HG03432 (cell line): ENCODE data around the gene KAT14.
"Not testable (repeated sequence)": the region's sequence is repeated elsewhere in the genome, so short reads cannot be mapped to it uniquely, and the experiment has no call there.

ENCODE experiments used
- ATAC-seq: cut with Tn5 transposase; IDR thresholded peaks from one replicate; pipeline ENCODE4 v1.9.1; 2021; ENCODE audit warnings: mild to moderate bottlenecking, moderate library complexity; ENCODE audit not compliant: unreplicated experiment

The KAT14 gene, protein sequence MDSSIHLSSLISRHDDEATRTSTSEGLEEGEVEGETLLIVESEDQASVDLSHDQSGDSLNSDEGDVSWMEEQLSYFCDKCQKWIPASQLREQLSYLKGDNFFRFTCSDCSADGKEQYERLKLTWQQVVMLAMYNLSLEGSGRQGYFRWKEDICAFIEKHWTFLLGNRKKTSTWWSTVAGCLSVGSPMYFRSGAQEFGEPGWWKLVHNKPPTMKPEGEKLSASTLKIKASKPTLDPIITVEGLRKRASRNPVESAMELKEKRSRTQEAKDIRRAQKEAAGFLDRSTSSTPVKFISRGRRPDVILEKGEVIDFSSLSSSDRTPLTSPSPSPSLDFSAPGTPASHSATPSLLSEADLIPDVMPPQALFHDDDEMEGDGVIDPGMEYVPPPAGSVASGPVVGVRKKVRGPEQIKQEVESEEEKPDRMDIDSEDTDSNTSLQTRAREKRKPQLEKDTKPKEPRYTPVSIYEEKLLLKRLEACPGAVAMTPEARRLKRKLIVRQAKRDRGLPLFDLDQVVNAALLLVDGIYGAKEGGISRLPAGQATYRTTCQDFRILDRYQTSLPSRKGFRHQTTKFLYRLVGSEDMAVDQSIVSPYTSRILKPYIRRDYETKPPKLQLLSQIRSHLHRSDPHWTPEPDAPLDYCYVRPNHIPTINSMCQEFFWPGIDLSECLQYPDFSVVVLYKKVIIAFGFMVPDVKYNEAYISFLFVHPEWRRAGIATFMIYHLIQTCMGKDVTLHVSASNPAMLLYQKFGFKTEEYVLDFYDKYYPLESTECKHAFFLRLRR

DNA sequence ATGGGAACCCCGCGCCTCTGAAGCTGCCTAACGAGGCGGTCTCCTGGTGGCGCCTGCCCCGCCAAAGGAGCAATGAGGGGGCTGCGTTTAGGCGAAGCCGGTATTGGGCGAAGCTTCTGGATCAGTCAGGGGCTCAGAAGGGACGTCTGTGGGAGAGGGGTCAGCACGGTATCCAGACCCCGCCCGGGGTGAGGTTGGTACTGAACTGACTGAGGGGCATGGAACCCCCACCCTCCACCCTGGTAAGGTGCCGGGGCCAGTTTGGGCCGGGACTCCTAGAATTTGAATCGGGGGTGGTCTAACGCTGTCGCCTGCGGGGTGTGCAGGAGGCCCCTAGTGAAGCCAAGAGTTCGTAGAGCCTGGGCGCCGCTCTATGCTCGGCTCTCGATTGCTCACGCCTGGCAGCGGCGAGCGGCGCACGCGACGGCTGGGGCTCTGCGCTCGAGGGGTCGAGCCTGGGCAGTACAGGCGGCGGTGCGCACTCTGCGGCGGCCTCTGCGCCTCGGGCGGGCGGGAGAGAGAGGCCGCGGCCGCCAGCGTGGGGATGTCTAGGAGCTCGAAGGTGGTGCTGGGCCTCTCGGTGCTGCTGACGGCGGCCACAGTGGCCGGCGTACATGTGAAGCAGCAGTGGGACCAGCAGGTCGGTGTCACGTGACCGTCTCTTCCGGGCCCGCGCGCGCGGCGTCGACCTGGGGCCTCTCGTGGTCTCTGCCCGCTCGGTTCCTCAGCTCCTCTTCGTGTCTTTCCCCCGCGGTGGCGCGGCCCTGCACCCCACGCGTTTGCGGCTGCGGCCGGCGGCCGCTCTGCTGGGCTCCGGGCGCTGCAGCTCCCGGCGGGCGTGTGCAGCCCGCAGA, at the start of gene KAT14, which contains the start of gene PET117:
Gene KAT14, plus strand, starts transcription at position 452 of the 854 bp plus-strand sequence. CDS start 4,798 bp downstream, outside the sequence.
Gene PET117, plus strand, starts transcription at position 452 of the 854 bp plus-strand sequence. Its CDS starts 93 bp downstream, at position 545.
- ATAC-seq: peak; percentile 92

DNA sequence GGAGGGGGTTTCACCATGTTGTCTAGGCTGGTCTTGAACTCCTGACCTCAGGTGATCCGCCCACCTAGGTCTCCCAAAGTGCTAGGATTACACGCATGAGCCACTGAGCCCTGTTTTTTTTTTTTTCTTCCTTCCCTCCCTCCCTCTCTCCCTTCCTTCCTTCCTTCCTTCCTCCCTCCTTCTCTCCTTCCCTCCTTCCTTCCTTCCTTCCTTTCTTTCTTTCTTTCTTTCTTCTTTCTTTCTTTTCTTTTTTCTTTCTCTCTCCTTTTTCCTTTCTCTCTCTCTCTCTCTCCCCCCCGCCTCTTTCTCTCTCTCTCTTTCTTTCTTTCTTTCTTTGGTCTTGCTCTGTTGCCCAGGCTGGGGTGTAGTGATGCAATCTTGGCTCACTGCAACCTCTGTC, 49.4 kb upstream of the KAT14 start:
- not testable (repeated sequence) for ATAC-seq

DNA sequence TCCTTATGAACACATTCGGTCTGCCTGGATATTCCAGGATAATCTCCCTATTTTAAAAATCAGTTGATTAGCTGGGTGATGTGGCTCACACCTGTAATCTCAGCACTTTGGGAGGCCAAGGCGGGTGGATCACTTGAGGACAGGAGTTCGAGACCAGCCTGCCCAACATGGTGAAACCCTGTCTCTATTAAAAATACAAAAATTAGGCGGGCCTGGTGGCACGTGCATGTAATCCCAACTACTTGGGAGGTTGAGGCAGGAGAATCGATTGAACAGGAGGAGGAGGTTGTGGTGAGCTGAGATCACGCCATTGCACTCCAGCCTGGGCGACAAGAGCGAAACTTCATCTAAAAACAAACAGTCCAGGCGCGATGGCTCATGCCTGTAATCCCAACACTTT, 48.8 kb upstream of the KAT14 start:
- ATAC-seq: not testable (repeated sequence)

DNA sequence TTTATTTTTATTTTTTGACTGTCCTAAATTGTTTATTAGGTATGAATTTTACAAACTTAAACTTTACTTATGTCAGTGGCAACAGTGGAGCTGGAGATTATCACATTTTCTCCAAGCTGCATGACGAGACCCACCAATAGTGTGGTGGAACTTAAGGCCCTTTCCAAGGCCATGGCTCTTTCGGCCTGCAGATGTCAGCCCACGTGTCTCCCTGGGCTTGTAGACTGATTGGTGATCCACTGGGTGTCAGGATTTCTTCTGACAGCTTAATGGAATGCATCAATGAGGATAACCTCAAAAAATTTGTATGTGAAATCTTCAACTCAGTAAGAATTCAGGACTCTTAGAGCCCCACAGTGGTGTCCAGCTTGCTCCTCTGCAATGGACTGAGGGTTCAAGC, 47.6 kb upstream of the KAT14 start:
- no peak for ATAC-seq

DNA sequence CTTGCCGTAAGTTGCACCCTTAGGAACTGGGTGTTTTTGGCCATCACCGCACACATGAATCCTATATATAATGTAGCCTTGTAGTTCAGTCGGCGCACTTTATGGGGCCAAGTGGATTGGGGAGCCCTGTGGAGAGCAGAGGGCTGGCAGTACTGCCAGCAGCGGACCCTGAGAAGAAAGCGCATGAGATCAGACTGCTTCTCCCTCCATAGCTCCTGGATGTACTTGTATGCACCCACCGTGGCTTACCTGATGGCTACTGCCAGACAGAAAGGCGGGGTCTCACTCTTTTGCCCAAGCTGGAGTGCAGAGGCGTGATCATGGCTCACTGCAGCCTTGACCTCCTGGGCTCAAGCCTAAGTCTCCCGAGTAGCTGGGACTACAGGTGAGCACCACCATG, 47.2 kb upstream of the KAT14 start:
- ATAC-seq: no peak

DNA sequence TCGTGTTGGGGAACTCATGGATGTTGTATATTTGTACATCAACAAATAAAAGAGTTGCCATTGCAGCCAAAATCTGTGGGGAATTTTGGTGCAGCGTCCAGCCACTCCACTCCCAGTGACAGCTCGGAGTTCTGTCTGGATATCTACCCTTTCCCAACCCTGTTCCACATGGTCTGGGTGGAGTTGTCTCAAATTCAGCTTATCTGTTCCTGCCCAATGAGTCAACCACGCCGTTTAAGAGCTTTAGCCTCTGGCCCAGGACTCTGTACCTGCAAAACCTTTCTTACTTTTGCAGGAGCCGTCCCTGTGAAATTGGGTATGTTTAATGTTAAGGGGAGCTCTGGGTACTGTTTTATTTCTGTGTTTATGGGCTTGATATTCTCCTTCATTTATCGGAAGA, 46.0 kb upstream of the KAT14 start:
- ATAC-seq: no peak

DNA sequence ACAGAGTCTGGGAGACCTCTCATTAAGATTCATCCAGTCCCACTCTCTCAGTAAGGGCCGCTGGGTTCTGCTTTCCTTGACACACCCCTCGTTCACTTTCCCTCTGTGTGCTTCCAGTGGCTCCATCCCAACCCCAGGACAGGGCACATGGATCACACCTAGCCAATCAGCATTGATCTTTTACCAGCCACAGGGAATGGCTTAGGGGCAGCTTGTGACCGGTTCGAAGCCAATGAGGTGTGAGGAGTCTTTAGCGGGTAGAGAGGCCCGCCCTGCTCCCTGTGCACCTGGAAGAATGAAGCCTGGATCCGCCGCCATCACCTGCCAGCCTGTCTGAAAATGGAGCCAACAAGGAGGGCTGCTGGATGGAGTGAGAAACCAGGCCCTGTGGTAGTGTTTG, 44.8 kb upstream of the KAT14 start:
- no peak for ATAC-seq

DNA sequence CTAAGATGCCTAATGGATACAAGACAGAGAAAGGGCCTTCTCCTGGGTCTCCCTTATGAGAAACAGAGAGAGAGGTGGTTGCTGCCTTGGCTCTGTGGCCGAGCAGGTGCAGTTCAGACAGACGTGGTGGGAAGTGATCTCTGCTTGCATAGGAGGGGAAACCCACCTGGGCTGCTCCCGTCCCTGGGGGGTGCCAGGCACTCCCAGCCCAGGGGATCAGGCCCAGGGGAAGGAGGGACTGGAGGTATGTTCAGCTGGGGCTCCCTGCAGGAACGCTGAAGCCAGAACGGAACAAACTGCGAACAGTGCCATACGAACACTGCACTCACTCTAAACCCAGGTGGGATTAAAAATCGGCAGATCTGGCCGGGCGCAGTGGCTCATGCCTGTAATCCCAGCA, 44.3 kb upstream of the KAT14 start:
- no peak for ATAC-seq

DNA sequence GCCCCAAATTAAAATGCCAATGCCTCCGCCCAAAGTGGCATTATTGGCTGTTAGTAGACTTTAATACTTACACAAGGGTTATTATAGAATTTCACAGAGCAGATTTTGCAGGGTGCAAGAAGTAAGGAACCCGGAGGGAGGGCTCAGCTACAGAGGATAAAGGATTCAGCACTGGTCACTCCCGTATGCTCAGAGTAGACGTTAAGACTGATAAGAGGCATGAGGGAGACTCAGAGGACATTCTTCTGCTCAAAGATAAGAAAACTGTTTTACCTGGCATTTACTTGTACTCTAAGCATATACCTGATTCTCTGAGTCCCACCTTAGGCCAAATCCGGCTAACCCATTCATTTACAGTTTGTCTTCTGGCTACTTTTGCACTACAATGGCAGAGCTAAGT, 43.5 kb upstream of the KAT14 start:
- ATAC-seq: no peak

DNA sequence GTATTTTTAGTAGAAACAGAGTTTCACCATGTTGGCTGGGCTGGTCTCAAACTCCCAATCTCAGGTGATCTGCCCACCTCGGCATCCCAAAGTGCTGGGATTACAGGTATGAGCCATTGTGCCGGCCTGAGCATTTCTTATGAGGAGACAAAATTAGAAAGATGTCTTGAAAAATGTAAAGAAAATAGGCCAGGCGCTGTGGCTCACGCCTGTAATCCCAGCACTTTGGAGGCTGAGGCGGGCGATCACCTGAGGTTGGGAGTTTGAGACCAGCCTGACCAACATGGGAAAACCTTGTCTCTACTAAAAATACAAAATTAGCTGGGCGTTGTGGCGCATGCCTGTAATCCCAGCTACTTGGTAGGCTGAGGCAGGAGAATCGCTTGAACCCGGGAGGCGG, 37.1 kb upstream of the KAT14 start:
- not testable (repeated sequence) for ATAC-seq

DNA sequence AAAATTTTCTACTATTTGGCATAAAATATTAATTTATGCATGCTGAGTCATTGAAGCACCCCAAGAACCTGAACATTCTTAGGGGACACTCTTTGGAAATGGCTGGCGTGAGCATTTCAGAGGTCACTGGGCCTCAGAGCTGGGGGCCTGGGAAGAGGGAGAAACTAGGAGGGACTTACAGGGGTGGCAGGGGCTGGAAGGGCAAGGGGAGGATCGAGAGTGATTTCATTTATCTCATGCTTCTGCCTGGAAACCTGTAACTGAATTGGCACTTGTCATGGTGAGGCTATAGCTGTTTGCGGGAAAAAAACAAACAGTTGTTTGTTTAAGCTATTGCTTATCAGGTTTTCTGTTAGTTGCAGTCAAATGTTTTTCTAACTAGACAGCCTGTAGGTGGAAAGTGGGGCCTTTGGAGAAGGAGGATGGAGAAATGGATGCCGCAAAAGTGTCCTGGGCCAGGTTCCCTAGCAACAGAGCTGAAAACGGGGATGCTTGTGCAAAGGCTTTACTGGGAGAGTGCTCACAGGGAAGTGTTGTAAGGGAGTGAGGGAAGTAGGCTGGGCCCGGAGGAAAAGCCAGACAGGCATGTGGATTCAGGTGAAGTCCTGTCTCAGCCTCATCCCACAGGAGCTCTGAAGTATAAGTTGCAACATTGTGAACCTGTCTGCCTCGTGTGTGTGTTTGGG, 36.4 kb upstream of the KAT14 start:
- no peak for ATAC-seq

DNA sequence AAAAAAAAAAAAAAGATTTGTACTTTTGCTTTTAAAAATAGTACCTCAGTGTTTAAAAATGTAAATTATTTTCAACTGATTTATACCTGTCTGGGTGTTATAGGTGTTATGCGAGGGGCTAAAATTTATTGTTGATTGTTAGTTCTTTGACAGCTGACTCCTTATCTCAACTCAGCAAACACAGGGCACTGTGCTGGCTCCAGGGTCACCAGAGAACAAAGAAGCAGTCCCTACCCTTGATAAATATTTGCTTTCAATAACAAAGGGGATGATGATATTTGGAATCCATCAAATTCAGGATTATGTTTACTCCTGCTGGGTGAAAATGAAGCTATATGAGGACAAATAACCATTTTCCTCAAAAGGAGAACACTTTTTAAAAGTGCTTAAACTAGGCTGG, 34.2 kb upstream of the KAT14 start:
- ATAC-seq: no peak

DNA sequence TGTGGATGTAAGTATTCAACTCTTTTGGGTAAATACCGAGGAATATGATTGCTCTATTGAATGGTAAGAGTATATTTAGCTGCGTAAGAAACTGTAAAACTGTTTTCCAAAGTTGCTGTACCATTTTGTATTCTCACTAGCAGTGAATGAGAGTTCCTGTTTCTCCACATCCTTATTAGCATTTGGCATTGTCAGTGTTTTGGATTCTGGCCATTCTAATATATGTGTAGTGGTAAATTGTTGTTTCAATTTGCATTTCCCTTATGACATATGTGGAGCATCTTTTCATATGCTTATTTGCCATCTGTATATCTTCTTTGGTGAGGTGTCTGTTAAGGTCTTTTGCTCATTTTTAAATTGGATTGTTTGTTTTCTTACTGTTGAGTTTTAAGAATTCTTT, 29.3 kb upstream of the KAT14 start:
- ATAC-seq: no peak

DNA sequence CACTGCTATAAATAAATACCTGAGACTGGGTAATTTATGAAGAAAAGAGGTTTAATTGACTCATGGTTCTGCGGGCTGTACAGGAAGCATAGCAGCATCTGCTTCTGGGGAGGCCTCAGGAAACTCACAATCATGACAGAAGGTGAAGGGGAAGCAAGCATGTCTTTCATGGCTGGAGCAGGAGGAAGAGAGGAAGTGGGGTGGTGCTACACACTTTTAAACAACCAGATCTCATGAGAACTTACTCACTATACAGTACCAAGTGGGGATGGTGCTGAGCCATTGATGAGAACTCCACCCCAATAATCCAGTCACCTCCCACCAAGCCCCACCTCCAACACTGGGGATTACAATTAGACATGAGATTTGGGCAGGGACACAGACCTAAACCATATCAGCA, 9.1 kb upstream of the KAT14 start:
- ATAC-seq: not testable (repeated sequence)

DNA sequence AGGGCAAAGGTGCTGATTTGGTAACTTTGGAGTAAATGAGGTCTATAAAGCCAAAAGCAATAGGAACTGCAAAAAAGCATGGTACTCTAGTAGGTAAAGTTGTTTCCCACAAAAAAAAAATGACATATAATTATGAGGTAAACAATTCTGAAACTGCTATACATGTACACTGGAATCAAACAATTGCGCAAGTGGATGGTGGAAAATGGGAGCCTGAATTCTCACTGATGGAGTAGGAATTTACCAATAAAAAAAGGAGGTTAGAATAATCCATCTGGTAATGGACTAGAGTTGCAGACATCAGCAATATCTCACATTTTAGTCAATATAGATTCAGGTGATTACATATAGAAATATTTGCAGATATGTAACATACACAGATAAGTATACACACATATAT, 5.0 kb upstream of the KAT14 start:
- no peak for ATAC-seq

DNA sequence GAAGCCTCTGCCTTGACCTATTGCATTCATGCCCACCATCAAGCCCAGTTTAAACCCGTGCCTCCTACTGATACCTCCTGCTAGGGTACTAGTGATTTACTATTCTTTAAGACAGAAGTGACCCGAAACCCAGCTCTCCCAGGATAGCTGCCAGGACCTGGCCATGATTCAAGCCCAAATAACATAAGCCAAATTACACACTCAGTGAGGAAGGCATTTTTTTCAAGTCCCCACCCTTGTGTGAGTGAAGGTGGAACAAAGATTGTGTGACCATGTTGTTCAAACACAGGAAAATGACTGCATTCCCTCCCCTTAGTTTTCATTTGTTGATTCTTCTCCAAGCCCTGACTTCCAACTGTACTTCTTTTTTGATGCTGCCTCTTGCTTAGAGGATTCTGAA, 3.7 kb upstream of the KAT14 start:
- ATAC-seq: no peak

DNA sequence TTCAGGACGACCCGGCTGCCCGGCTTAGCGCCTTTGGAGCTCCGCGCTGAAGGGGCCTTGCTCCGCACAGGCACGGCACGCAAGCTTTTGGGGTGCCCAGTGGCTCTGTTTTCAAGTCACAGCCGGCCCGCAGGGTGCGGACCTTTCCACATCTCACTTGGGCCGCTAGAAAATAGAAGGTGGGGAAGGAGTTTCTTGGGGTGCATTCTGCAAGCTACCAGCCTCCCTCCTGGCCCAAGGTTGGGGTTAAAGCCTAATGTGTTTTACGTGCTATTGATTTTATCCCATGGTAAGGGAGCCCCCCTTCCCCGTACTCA, 561 bp downstream of the KAT14 start:
- peak; percentile 39 for ATAC-seq

DNA sequence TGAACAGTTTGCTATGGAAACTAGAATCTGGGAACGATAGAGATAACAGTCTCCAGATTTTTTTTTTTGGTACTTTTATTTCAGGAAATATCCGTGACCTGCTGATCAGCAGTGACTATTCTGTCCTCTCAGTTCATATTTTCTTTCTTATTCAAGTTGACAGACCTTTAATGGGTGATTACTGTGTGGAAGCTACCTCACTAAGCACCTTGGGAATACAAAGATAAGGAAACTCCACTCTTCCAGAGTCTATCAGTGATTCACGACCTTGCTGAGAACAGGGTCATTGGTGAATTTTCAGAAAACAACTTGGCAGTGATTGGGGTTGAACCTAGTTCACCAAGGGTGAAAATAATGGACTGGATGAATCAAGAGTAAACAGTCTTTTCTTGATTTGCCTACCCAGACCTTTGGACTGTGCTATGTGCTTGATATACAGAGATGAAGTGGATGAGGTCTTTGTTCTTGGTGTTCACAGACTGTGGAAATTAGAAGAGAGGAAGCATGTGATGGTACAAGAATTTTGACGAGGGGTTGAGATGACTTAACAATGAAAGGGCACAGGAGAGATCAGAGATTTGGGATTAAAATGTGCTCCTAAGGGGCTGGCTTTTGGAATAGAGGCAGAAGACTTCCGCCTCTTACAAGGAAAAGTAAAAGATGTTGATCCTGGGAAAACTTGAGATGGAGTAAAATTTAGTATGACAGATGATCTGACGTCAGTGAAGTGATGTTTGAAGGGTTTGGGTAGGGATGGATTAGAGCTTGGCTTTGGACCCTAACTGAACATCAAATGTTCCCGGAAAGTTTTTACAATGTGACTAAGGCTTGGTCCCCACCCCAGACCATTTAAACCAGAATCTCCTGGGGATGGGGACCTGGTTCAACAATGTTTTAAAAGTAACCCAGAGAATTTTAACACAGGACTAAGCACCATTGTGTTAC, 1.2 kb downstream of the KAT14 start:
- no peak for ATAC-seq

DNA sequence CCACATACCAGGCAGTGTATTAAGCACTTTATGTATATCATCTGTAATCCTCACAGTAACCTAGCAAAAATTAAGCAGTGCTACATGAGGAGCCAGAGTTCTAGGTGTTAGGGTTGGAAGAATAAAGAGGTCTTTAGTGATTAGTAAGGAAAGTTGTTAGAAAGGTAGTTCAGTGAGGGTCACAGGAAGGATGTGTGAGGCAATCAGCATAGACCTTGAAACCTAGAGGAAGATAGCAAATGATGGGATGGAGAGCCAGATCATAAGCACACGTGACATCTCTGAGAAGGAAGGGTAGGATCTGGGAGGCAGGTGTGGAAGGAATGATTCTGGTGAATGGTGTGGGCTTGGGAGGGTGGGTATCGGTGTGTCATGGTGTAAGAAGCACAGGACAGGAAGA, 2.2 kb downstream of the KAT14 start:
- ATAC-seq: no peak
